Hepatocyte (in vitro differentiated cells): ENCODE data around the gene RNF213. TPM values are rescaled to one million over a fixed set of nuclear protein-coding genes. Genes with fewer than 3 reads are reported as not detected.

Source experiments
- DNase-seq: peaks from one replicate; pipeline ENCODE4 v3.0.0-alpha.2; 2016; ENCODE audit warnings: low spot score
- H2AFZ ChIP-seq: fragments of 200-600 bp; sonication (generic); 2 replicates; pipeline ENCODE4 v1.6.0; 2016; ENCODE audit warnings: antibody characterized with exemption, mild to moderate bottlenecking
- H3K27ac ChIP-seq: fragments of 200-600 bp; sonication (generic); 2 replicates; pipeline ENCODE4 v1.5.1; 2016; ENCODE audit warnings: mild to moderate bottlenecking
- H3K27me3 ChIP-seq: fragments of 200-600 bp; sonication (generic); 2 replicates; pipeline ENCODE4 v1.6.1; 2016
- H3K36me3 ChIP-seq: fragments of 200-600 bp; sonication (generic); replicated peaks from 2 replicates; pipeline ENCODE4 v1.5.1; 2016; ENCODE audit warnings: low read depth; ENCODE audit not compliant: insufficient read depth
- H3K4me1 ChIP-seq: fragments of 200-600 bp; sonication (generic); 2 replicates; pipeline ENCODE4 v1.5.1; 2016; ENCODE audit warnings: mild to moderate bottlenecking, moderate library complexity; ENCODE audit not compliant: insufficient read depth
- H3K4me2 ChIP-seq: fragments of 200-600 bp; sonication (generic); 2 replicates; pipeline ENCODE4 v1.6.0; 2016
- H3K4me3 ChIP-seq: fragments of 200-600 bp; sonication (generic); 2 replicates; pipeline ENCODE4 v1.5.1; 2016; ENCODE audit warnings: mild to moderate bottlenecking
- H3K79me2 ChIP-seq: fragments of 200-600 bp; sonication (generic); 2 replicates; pipeline ENCODE4 v1.6.0; 2017; ENCODE audit warnings: mild to moderate bottlenecking
- H3K9me2 ChIP-seq: fragments of 200-600 bp; sonication (generic); replicated peaks from 2 replicates; pipeline ENCODE4 v1.6.0; 2017; ENCODE audit warnings: mild to moderate bottlenecking; ENCODE audit not compliant: insufficient read depth
- H3K9me3 ChIP-seq: fragments of 200-600 bp; sonication (generic); 2 replicates; pipeline ENCODE4 v1.5.1; 2016; ENCODE audit warnings: low read depth, mild to moderate bottlenecking
- H4K20me1 ChIP-seq: fragments of 200-600 bp; sonication (generic); 2 replicates; pipeline ENCODE4 v1.6.0; 2016; ENCODE audit warnings: mild to moderate bottlenecking; ENCODE audit not compliant: insufficient read depth, poor library complexity, severe bottlenecking
- EZH2 ChIP-seq: fragments of 200-600 bp; sonication (generic); IDR thresholded peaks from 2 replicates; pipeline ENCODE4 v1.6.1; 2016; ENCODE audit warnings: antibody characterized with exemption, mild to moderate bottlenecking, borderline replicate concordance
- EZH2phosphoT487 ChIP-seq: fragments of 200-600 bp; sonication (generic); IDR thresholded peaks from one replicate; pipeline ENCODE4 v1.6.1; 2018; ENCODE audit warnings: antibody characterized with exemption, mild to moderate bottlenecking, low read depth, moderate library complexity; ENCODE audit not compliant: unreplicated experiment, severe bottlenecking
- WGBS: methylation state at CpG from one replicate; pipeline ENCODE4 v1.1.6; 2016; ENCODE audit warnings: low lambda C conversion rate; ENCODE audit errors: missing lambda C conversion rate; 5-methylcytosine and 5-hydroxymethylcytosine counted together
- polyA plus RNA-seq: library from polyadenylated mRNA; unstranded; fragments of >200 nt; fragmentation: Nextera tagmentation; extraction: Ambion mirVana; gene quantifications from 2 replicates; pipeline ENCODE4 v1.2.1, GENCODE V29; 2016
- total RNA-seq: library from RNA; depleted of rRNA; stranded (reverse); fragments of >200 nt; gene quantifications from 2 replicates; pipeline ENCODE4 v1.2.3, GENCODE V29; 2014
- TF ChIP-seq, protein P1 (sequence below): fragments of 200-600 bp; sonication (generic); IDR thresholded peaks from 2 replicates; pipeline ENCODE4 v1.5.1; 2016; ENCODE audit warnings: antibody characterized with exemption, mild to moderate bottlenecking; ENCODE audit not compliant: poor library complexity

Gene RNF213
- total and polyA plus RNA-seq, 2 experiments from 2014 or later: 21.1 to 57.4 TPM

DNA sequence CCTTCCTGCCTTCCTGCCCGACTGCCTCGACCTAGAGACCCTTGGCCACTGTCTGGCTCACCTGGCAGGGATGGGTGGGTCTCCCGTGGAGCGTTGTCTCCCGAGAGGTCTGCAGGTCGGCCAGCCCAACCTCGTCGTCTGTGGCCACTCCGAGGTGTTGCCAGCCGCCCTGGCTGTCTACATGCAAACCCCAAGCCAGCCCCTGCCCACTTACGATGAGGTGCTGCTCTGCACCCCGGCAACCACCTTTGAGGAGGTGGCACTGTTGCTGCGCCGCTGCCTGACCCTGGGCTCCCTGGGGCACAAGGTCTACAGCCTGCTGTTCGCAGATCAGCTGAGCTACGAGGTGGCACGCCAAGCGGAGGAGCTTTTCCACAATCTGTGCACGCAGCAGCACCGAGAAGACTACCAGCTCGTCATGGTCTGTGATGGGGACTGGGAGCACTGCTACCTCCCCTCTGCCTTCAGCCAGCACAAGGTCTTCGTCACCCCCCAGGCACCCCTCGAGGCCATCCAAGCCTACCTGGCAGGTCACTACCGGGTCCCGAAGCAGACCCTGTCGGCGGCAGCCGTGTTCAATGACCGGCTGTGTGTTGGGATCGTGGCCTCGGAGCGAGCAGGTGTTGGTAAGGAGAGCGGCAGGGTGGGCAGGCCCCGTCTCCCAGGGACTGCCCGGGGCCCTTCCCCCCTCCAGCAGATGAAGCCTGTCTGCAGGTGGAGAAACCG is 79.2 kb downstream of the RNF213 start:
- no peaks in the 10 kb centered on the region for H4K20me1 ChIP-seq
- H3K4me3 ChIP-seq: no peak overlapping the region
- no peak overlapping the region for H3K4me2 ChIP-seq
- H3K9me3 ChIP-seq: no peaks in the 10 kb centered on the region
- no peaks in the 10 kb centered on the region for H3K36me3 ChIP-seq
- no peak overlapping the region for H3K27ac ChIP-seq
- H2AFZ ChIP-seq: no peak overlapping the region
- no peaks in the 10 kb centered on the region for H3K27me3 ChIP-seq
- DNase-seq: no peak
- H3K4me1 ChIP-seq: no peaks in the 10 kb centered on the region
- no peak for TF ChIP-seq EZH2phosphoT487
- TF ChIP-seq, protein P1, sequence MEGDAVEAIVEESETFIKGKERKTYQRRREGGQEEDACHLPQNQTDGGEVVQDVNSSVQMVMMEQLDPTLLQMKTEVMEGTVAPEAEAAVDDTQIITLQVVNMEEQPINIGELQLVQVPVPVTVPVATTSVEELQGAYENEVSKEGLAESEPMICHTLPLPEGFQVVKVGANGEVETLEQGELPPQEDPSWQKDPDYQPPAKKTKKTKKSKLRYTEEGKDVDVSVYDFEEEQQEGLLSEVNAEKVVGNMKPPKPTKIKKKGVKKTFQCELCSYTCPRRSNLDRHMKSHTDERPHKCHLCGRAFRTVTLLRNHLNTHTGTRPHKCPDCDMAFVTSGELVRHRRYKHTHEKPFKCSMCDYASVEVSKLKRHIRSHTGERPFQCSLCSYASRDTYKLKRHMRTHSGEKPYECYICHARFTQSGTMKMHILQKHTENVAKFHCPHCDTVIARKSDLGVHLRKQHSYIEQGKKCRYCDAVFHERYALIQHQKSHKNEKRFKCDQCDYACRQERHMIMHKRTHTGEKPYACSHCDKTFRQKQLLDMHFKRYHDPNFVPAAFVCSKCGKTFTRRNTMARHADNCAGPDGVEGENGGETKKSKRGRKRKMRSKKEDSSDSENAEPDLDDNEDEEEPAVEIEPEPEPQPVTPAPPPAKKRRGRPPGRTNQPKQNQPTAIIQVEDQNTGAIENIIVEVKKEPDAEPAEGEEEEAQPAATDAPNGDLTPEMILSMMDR: no peak
- TF ChIP-seq EZH2: no peak
- no peaks in the 10 kb centered on the region for H3K79me2 ChIP-seq
- WGBS: 97% methylated on average over 36 of the region's 36 CpGs
- H3K9me2 ChIP-seq: no peaks in the 10 kb centered on the region

DNA sequence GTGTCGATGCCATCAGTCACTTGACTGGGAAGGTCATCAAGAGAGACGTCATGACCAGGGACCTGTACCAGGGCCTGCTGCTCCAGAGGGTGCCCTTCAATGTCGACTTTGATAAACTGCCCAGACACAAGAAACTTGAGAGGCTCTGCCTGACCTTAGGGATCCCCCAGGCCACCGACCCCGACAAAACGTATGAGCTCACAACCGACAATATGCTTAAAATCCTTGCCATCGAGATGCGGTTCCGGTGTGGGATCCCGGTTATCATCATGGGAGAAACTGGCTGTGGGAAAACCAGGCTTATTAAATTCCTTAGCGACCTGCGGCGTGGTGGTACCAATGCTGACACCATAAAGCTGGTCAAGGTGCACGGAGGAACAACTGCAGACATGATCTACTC is 84.7 kb downstream of the RNF213 start:
- Histone ChIP-seq H2AFZ (no peak overlapping the region), H3K4me1 (no peaks in the 10 kb centered on the region), H3K4me3 (no peak overlapping the region), H4K20me1 (no peaks in the 10 kb centered on the region), H3K27me3 (no peaks in the 10 kb centered on the region), H3K9me2 (no peaks in the 10 kb centered on the region), H3K9me3 (no peaks in the 10 kb centered on the region), H3K4me2 (no peak overlapping the region), H3K79me2 (no peaks in the 10 kb centered on the region), H3K27ac (no peak overlapping the region), H3K36me3 (no peaks in the 10 kb centered on the region)
- WGBS: 96% methylated on average over 15 of the region's 15 CpGs
- TF ChIP-seq, protein P1: no peak
- TF ChIP-seq EZH2: no peak
- TF ChIP-seq EZH2phosphoT487: no peak
- no peak for DNase-seq

DNA sequence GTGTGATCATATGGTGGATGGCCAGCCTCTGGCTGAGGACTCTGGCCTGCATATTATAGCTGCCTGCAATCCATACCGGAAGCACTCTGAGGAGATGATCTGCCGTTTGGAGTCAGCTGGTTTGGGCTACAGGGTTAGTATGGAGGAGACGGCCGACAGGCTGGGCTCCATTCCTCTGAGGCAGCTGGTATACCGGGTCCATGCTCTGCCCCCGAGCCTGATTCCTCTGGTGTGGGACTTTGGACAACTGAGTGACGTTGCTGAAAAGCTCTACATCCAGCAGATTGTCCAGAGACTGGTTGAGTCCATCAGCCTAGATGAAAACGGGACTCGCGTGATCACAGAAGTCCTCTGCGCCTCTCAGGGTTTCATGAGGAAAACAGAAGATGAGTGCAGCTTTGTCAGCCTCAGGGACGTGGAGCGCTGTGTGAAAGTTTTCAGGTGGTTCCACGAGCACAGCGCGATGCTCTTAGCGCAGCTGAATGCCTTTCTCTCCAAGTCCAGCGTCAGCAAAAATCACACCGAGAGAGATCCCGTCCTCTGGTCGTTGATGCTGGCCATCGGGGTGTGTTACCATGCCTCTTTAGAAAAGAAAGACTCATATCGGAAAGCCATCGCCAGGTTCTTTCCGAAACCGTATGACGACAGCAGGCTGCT is 85.3 kb downstream of the RNF213 start:
- DNase-seq: no peak
- Histone ChIP-seq H3K9me2 (no peaks in the 10 kb centered on the region), H3K4me3 (no peak overlapping the region), H3K4me2 (no peak overlapping the region), H3K36me3 (no peaks in the 10 kb centered on the region), H3K9me3 (no peaks in the 10 kb centered on the region), H3K79me2 (no peaks in the 10 kb centered on the region), H3K27ac (no peak overlapping the region), H3K4me1 (no peaks in the 10 kb centered on the region), H3K27me3 (no peaks in the 10 kb centered on the region), H2AFZ (no peak overlapping the region), H4K20me1 (no peaks in the 10 kb centered on the region)
- TF ChIP-seq EZH2: no peak
- TF ChIP-seq, protein P1: no peak
- TF ChIP-seq EZH2phosphoT487: no peak
- WGBS: 96% methylated on average over 27 of the region's 27 CpGs
